HG03045 (cell line): ENCODE results near the gene RXRA.

ENCODE experiments used
- ATAC-seq: cut with Tn5 transposase; IDR thresholded peaks from one replicate; pipeline ENCODE4 v1.9.1; 2021; ENCODE audit warnings: mild to moderate bottlenecking, moderate library complexity; ENCODE audit not compliant: unreplicated experiment

Gene RXRA

GRCh38 chr9:134365791-134366222 is 39.6 kb downstream of the RXRA start:
- no peak for ATAC-seq

GRCh38 chr9:134366223-134367031 is 40.2 kb downstream of the RXRA start:
- ATAC-seq = no peak

GRCh38 chr9:134367061-134367460 is 40.8 kb downstream of the RXRA start:
- ATAC-seq = no peak

GRCh38 chr9:134367791-134368490 is 41.7 kb downstream of the RXRA start:
- ATAC-seq = no peak

- ATAC-seq = no peak
Measured at GRCh38 chr9:134368571-134368970, 42.3 kb downstream of the RXRA start.

GRCh38 chr9:134369416-134370212 is 43.4 kb downstream of the RXRA start:
- no peak for ATAC-seq

- no peak for ATAC-seq
Measured at GRCh38 chr9:134370213-134370492, 43.9 kb downstream of the RXRA start.

- ATAC-seq = no peak
Measured at GRCh38 chr9:134370638-134371037, 44.4 kb downstream of the RXRA start.

- no peak for ATAC-seq
Measured at GRCh38 chr9:134371731-134372130, 45.5 kb downstream of the RXRA start.

- ATAC-seq = no peak
Measured at GRCh38 chr9:134372581-134373267, 46.5 kb downstream of the RXRA start.

- ATAC-seq = no peak
Measured at GRCh38 chr9:134373269-134373668, 47.0 kb downstream of the RXRA start.

- no peak for ATAC-seq
Measured at GRCh38 chr9:134373953-134374300, 47.7 kb downstream of the RXRA start.

GRCh38 chr9:134374301-134375010 is 48.2 kb downstream of the RXRA start:
- no peak for ATAC-seq

- ATAC-seq = no peak
Measured at GRCh38 chr9:134375011-134375390, 48.7 kb downstream of the RXRA start.

GRCh38 chr9:134375430-134376385 is 49.5 kb downstream of the RXRA start:
- ATAC-seq = no peak

GRCh38 chr9:134376386-134377142 is 50.3 kb downstream of the RXRA start:
- no peak for ATAC-seq

- no peak for ATAC-seq
Measured at GRCh38 chr9:134377143-134377484, 50.9 kb downstream of the RXRA start.

GRCh38 chr9:134377976-134378375 is 51.7 kb downstream of the RXRA start:
- ATAC-seq = no peak

GRCh38 chr9:134378901-134379338 is 52.7 kb downstream of the RXRA start:
- no peak for ATAC-seq
